HG03135 (cell line): ENCODE results near the gene OTOG.

Experiments used
- ATAC-seq: cut with Tn5 transposase; IDR thresholded peaks from one replicate; pipeline ENCODE4 v1.9.1; 2021; ENCODE audit warnings: mild to moderate bottlenecking, moderate library complexity; ENCODE audit not compliant: unreplicated experiment

The OTOG gene, protein sequence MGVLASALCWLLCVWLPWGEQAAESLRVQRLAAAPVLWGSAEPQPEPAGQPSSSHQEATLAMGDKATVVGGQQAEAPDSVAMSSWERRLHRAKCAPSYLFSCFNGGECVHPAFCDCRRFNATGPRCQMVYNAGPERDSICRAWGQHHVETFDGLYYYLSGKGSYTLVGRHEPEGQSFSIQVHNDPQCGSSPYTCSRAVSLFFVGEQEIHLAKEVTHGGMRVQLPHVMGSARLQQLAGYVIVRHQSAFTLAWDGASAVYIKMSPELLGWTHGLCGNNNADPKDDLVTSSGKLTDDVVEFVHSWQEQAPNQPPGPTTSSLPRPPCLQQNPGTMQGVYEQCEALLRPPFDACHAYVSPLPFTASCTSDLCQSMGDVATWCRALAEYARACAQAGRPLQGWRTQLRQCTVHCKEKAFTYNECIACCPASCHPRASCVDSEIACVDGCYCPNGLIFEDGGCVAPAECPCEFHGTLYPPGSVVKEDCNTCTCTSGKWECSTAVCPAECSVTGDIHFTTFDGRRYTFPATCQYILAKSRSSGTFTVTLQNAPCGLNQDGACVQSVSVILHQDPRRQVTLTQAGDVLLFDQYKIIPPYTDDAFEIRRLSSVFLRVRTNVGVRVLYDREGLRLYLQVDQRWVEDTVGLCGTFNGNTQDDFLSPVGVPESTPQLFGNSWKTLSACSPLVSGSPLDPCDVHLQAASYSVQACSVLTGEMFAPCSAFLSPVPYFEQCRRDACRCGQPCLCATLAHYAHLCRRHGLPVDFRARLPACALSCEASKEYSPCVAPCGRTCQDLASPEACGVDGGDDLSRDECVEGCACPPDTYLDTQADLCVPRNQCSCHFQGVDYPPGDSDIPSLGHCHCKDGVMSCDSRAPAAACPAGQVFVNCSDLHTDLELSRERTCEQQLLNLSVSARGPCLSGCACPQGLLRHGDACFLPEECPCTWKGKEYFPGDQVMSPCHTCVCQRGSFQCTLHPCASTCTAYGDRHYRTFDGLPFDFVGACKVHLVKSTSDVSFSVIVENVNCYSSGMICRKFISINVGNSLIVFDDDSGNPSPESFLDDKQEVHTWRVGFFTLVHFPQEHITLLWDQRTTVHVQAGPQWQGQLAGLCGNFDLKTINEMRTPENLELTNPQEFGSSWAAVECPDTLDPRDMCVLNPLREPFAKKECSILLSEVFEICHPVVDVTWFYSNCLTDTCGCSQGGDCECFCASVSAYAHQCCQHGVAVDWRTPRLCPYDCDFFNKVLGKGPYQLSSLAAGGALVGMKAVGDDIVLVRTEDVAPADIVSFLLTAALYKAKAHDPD (N-terminal part only)

DNA sequence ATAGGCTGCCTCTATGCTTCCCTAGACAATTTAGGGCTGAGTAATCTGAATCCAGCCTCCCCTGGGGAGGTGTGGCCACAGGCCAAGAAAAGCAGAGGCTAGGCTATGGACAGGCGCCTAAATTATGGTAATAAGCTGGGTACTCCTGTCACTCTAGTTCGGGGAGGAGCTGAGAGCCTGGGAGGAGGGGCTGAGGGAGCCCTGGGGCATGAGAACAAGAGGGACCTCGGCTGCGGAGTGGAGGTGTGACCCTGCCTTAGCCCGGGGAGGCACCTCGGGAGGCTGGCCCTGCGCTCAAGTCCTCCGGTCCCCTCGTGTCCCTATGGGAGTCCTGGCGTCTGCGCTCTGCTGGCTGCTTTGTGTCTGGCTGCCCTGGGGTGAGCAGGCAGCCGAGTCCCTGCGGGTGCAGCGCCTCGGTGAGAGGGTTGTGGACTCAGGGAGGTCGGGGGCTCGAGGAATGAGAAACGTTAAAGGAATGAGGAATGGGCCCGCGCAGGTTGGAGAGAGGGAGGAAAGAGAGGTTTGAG lies at the start of gene OTOG:
OTOG (plus strand) TSS at position 209 of the 527 bp plus-strand sequence; CDS start at position 323, 114 bp downstream.
- no peak for ATAC-seq

- no peak for ATAC-seq
These were observed 49.0 kb upstream of the OTOG start for GRCh38 chr11:17498058-17498457.

GRCh38 chr11:17498475-17498874 lies 48.6 kb upstream of the OTOG start:
- no peak for ATAC-seq

DNA sequence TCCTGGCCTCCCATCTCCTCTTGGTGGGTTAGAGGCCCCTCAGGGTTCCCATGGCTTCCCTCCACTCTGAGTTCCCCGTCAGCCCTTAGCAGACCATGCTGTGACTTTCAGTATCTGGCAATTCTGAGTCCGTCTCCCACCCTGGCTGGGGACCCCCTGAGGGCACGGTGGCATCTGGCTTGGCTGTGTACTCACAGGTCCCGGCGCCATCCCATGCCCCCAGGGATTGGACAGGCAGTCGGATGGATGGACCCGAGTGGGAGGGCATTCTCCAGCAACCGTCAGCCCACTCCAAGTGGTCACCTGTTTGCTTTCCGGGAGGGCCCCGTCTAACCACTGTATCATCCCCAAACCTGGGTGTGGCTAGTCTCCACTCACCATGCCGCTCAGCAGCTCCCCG lies 46.4 kb upstream of the OTOG start:
- ATAC-seq, result no peak

DNA sequence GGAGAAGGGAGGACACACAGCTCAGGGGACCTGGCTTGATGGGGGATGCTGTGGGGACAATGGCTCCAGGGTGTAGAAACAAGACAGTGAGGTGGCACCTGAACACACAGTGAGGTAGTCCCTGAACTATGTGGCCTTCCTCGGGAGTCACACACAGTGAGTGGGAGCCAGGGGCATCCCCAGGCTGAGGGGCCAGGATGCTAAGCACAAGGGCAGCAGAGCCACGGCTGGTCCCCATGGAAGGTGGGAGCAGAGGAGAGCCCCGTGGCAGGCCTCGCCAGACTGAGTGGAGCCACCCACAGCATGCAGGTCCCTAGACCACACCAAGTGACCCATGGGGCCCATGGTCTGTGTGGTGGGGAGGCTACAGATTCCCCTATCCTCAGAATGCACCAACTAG lies 44.4 kb upstream of the OTOG start:
- ATAC-seq, result no peak

GRCh38 chr11:17504330-17505107 lies 42.5 kb upstream of the OTOG start:
- no peak for ATAC-seq

DNA sequence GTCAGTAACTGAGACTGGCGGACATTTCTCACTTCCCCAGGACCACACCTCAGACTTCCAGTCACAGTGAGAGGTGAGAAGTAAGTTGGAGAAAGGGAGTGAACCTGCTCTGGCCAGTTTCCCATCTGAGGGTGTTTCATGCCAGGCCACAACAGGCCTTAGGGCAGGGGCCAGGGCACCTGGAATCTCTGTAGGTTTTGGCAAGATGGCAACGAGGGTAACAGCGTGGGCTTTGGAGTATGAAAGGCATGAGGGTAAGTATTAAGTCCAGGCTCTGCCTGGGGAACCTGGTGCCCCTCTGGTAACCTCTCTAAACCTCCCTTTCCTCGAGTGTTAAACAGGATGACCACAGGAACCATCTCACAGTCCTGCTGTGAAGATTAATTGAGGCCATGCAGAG lies 41.9 kb upstream of the OTOG start:
- ATAC-seq, result no peak

- no peak for ATAC-seq
These were observed 40.7 kb upstream of the OTOG start for GRCh38 chr11:17506314-17506713.

- no peak for ATAC-seq
These were observed 40.1 kb upstream of the OTOG start for GRCh38 chr11:17506942-17507341.

- no peak for ATAC-seq
These were observed 39.3 kb upstream of the OTOG start for GRCh38 chr11:17507773-17508172.

DNA sequence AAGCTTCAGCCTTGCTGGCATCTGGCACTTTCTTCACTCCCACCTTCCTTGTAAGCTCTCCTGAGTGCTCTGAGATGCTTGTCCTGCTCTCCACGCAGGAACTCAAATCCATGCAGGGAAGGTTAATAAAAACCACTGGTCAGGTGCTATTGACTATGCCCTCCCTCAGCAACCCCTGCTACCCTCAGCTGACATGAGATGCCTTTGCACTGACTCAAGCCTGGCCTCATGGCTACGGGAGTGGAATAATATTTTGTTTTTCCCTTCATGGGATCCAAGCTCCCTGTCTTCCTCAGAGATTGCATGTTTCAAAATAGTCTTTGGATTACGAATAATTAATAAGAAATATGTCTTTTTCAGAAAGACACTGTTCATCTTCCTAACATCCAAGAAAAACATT lies 38.8 kb upstream of the OTOG start:
- no peak for ATAC-seq

DNA sequence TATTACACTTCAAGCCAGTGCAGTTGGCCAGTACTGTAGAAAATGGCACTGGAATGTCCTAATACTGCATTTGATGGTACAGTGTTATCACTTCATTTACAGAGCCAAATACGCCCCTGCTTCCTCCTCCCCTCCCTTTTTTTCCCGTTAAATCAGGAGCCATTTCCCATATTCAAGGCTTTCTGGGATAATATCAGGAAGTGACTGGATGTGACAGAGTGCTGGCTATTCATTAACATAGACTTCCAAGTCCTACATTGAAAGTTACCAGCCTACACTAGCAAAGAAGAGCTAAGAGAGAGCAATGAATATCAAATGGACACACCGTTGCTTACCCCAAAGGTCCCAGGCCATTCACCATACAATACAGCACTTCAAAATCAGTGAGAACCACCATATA lies 38.3 kb upstream of the OTOG start:
- no peak for ATAC-seq

- no peak for ATAC-seq
These were observed 36.4 kb upstream of the OTOG start for GRCh38 chr11:17510507-17511206.

- no peak for ATAC-seq
These were observed 35.5 kb upstream of the OTOG start for GRCh38 chr11:17511571-17511970.

GRCh38 chr11:17512101-17512500 lies 35.0 kb upstream of the OTOG start:
- ATAC-seq, result no peak

- ATAC-seq, result no peak
These were observed 33.2 kb upstream of the OTOG start for GRCh38 chr11:17513853-17514252.

GRCh38 chr11:17514476-17514875 lies 32.6 kb upstream of the OTOG start:
- no peak for ATAC-seq

- ATAC-seq, result no peak
These were observed 31.4 kb upstream of the OTOG start for GRCh38 chr11:17515443-17516176.
